ENCODE results near the gene SMPDL3A. TPM values are rescaled to one million over a fixed set of nuclear protein-coding genes. Genes with fewer than 3 reads are reported as not detected.

SMPDL3A gene
- total RNA-seq, 1 experiment from 2014 or later, result 2.4 TPM

DNA sequence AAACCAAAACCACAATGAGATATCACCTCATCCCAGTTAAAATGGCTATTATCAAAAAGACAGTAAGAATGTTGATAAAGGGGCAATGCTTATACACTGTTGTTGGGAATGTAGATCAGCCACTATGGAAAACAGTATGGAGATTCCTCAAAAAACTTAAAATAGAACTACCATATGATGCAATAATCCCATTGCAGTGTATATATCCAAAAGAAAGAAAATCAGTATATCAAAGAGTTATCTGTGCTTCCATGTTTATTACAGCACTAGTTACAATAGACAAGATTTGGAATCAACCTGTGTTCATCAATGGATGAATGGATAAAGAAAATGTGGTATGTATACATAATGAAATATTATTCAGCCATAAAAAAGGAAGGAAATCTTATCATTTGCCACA is 13.1 kb upstream of the SMPDL3A start:
- no peak overlapping the region for H3K27ac ChIP-seq
- peaks cover 18% of the 10 kb centered on the region for H3K4me1 ChIP-seq (replicated peaks; ENCODE audit: insufficient read depth)
- H3K27me3 ChIP-seq (ENCODE audit: insufficient read depth, low read depth), result no peaks in the 10 kb centered on the region
- H3K79me2 ChIP-seq (ENCODE audit: low read depth), result no peaks in the 10 kb centered on the region
- intact Hi-C loops (cut with micrococcal nuclease; ENCODE audit: unreplicated experiment), result no loop called here
- DNase-seq, result no peak
- H3K9me2 ChIP-seq (ENCODE audit: insufficient read depth), result peaks cover 3% of the 10 kb centered on the region; the same call in 1 of the 2 replicates
- H2AFZ ChIP-seq, result no peak overlapping the region
- TF ChIP-seq, protein P1, sequence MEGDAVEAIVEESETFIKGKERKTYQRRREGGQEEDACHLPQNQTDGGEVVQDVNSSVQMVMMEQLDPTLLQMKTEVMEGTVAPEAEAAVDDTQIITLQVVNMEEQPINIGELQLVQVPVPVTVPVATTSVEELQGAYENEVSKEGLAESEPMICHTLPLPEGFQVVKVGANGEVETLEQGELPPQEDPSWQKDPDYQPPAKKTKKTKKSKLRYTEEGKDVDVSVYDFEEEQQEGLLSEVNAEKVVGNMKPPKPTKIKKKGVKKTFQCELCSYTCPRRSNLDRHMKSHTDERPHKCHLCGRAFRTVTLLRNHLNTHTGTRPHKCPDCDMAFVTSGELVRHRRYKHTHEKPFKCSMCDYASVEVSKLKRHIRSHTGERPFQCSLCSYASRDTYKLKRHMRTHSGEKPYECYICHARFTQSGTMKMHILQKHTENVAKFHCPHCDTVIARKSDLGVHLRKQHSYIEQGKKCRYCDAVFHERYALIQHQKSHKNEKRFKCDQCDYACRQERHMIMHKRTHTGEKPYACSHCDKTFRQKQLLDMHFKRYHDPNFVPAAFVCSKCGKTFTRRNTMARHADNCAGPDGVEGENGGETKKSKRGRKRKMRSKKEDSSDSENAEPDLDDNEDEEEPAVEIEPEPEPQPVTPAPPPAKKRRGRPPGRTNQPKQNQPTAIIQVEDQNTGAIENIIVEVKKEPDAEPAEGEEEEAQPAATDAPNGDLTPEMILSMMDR (conservative IDR thresholded peaks at IDR 0.05), result no peak
- no peak for TF ChIP-seq EZH2 (IDR thresholded peaks at IDR 0.05; ENCODE audit: low read depth)
- ChIA-PET POLR2A (ENCODE audit: unreplicated experiment) (no interaction called here), CTCF (no interaction called here)
- H4K20me1 ChIP-seq (ENCODE audit: insufficient read depth), result no peaks in the 10 kb centered on the region
- H3F3A ChIP-seq (ENCODE audit: insufficient read depth, low read depth), result peaks cover 6% of the 10 kb centered on the region; the same call in 1 of the 2 replicates
- H3K4me2 ChIP-seq, result no peak overlapping the region
- H3K9me3 ChIP-seq (ENCODE audit: insufficient read depth, low read depth), result no peaks in the 10 kb centered on the region
- H3K36me3 ChIP-seq (ENCODE audit: low read depth), result no peaks in the 10 kb centered on the region
- H3K4me3 ChIP-seq, result no peak overlapping the region
- no TSS peak for BruUV-seq (replicated peaks)

DNA sequence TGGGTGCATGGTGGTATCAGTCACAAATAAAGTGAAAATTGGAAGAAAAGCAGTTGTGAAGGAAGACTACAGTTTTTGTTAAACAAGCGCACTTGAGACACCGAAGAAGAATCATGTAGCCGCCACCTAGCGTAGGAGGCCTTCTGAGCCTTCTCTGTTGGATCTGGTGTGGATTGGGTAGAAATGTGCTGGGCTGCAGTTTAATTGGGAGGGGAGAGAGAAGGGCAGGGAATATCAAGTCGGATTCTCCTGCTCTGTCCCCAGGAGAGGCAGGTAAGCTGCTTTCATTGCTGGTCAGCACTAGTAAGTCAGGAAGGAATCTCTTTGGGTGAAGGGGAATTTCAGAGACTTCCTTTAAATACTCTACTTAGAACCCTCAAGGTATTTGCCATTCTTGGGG is 10.8 kb upstream of the SMPDL3A start:
- POLR2A ChIA-PET (ENCODE audit: unreplicated experiment), result no interaction called here
- H3K4me1 ChIP-seq (replicated peaks; ENCODE audit: insufficient read depth), result peaks cover 1% of the 10 kb centered on the region
- H3K4me3 ChIP-seq, result no peak overlapping the region

DNA sequence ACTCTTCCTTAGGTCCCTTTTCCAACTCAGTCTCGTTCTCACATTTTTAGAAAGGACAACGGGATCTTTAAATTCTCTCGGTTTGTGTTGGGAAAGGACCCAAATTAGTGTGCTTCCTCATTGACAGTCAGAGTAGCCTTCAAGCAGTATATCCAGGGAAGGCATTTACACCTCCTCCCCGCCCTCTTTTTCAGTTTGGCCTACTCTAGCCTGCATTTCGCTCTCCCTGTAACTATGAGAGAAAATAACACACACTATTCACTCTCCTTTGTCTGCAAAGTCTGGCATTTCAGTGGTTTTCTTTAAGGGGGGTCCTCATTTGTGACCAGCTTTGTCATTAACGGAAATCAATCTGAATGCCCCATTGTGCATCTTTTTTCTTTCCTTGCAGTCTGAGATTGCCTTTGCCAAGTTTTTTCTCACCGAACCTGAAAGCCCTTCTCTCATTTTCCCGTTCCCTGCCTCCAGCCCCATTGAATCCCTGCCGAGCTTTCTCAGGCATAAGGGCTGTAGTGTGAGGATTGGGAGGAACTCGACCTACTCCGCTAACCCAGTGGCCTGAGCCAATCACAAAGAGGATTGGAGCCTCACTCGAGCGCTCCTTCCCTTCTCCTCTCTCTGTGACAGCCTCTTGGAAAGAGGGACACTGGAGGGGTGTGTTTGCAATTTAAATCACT is 9.9 kb upstream of the SMPDL3A start:
- ChIA-PET CTCF (no interaction called here), POLR2A (ENCODE audit: unreplicated experiment) (no interaction called here)
- BruUV-seq (replicated peaks), result no TSS peak
- H3K9me2 ChIP-seq (ENCODE audit: insufficient read depth), result no peaks in the 10 kb centered on the region
- no peaks in the 10 kb centered on the region for H4K20me1 ChIP-seq (ENCODE audit: insufficient read depth)
- no peak overlapping the region for H3K27ac ChIP-seq
- no peaks in the 10 kb centered on the region for H3K27me3 ChIP-seq (ENCODE audit: insufficient read depth, low read depth)
- H3K36me3 ChIP-seq (ENCODE audit: low read depth), result no peaks in the 10 kb centered on the region
- no peak overlapping the region; the same call in 1 of the 2 replicates for H2AFZ ChIP-seq
- no peaks in the 10 kb centered on the region for H3K79me2 ChIP-seq (ENCODE audit: low read depth)
- no peaks in the 10 kb centered on the region for H3K9me3 ChIP-seq (ENCODE audit: insufficient read depth, low read depth)
- H3K4me2 ChIP-seq, result no peak overlapping the region
- intact Hi-C loops (cut with micrococcal nuclease; ENCODE audit: unreplicated experiment), result no loop called here
- H3F3A ChIP-seq (ENCODE audit: insufficient read depth, low read depth), result no peaks in the 10 kb centered on the region
- DNase-seq, result no peak
- TF ChIP-seq, protein P1 (conservative IDR thresholded peaks at IDR 0.05), result no peak
- no peak overlapping the region for H3K4me3 ChIP-seq
- H3K4me1 ChIP-seq (replicated peaks; ENCODE audit: insufficient read depth), result no peaks in the 10 kb centered on the region

More for the DNA sequence above, 10.8 kb upstream of the SMPDL3A start:
- Histone ChIP-seq H3K27me3 (ENCODE audit: insufficient read depth, low read depth) (no peaks in the 10 kb centered on the region), H3F3A (ENCODE audit: insufficient read depth, low read depth) (no peaks in the 10 kb centered on the region), H4K20me1 (ENCODE audit: insufficient read depth) (no peaks in the 10 kb centered on the region), H3K4me2 (no peak overlapping the region), H3K9me3 (ENCODE audit: insufficient read depth, low read depth) (no peaks in the 10 kb centered on the region), H3K36me3 (ENCODE audit: low read depth) (no peaks in the 10 kb centered on the region), H3K9me2 (ENCODE audit: insufficient read depth) (peaks cover 3% of the 10 kb centered on the region; the same call in 1 of the 2 replicates), H2AFZ (no peak overlapping the region; the same call in 1 of the 2 replicates), H3K27ac (no peak overlapping the region), H3K79me2 (ENCODE audit: low read depth) (no peaks in the 10 kb centered on the region)
- intact Hi-C loops (cut with micrococcal nuclease; ENCODE audit: unreplicated experiment), result no loop called here
- no peak for DNase-seq
- no peak for TF ChIP-seq EZH2 (IDR thresholded peaks at IDR 0.05; ENCODE audit: low read depth)
- TF ChIP-seq, protein P1 (conservative IDR thresholded peaks at IDR 0.05), result no peak
- CTCF ChIA-PET, result no interaction called here
- BruUV-seq (replicated peaks), result no TSS peak

Measured in PC-9 (cell line).